GM20000 (cell line): Measurements from ENCODE around the gene HOXC10.

Source experiments
- DNase-seq: peaks from one replicate; pipeline ENCODE4 v3.0.0; 2012; ENCODE audit warnings: low spot score
- CTCF ChIP-seq: IDR thresholded peaks from 2 replicates; pipeline ENCODE4 v1.5.1; 2012; ENCODE audit warnings: mild to moderate bottlenecking, control low read depth; ENCODE audit errors: extremely low read depth, missing control alignments

The HOXC10 gene

GRCh38 chr12:54019091-54019811 is 34.3 kb downstream of the HOXC10 start:
- TF ChIP-seq CTCF = no peak
- no peak for DNase-seq

GRCh38 chr12:54019924-54020590 is 35.1 kb downstream of the HOXC10 start:
- DNase-seq = no peak
- TF ChIP-seq CTCF = no peak

GRCh38 chr12:54020591-54021405 is 35.9 kb downstream of the HOXC10 start:
- no peak for DNase-seq
- TF ChIP-seq CTCF = no peak

- DNase-seq = no peak
- no peak for TF ChIP-seq CTCF
Measured at GRCh38 chr12:54021432-54022013, 36.6 kb downstream of the HOXC10 start.

- no peak for TF ChIP-seq CTCF
- DNase-seq = no peak
Measured at GRCh38 chr12:54022960-54023884, 38.3 kb downstream of the HOXC10 start.

GRCh38 chr12:54024127-54024526 is 39.2 kb downstream of the HOXC10 start:
- TF ChIP-seq CTCF = no peak

More at GRCh38 chr12:54024127-54024526, 39.2 kb downstream of the HOXC10 start:
- no peak for DNase-seq
